Gastrocnemius medialis (tissue), 4 donors: ENCODE results near the gene KIAA2012. TPM values are rescaled to one million over a fixed set of nuclear protein-coding genes. Genes with fewer than 3 reads are reported as not detected.

Experiments
- ATAC-seq, 2 donors: fragments of 150-250 bp; one replicate each; pipeline ENCODE4 v1.9.1; 2016
- DNase-seq, 2 donors: peaks; one replicate each; pipeline ENCODE4 v3.0.0-alpha.2; 2019
- H3K27ac ChIP-seq, 4 donors: fragments of 200-600 bp; sonication (generic); 1 replicate in 1 of 4; 2 replicates in 3 of 4; pipeline ENCODE4 v1.5.1; 2016 to 2018; ENCODE audit warnings: mild to moderate bottlenecking in 2 of 4, moderate library complexity in 1 of 4
- H3K27me3 ChIP-seq, 3 donors: fragments of 200-600 bp; sonication (generic) in 2 of 3; 1 replicate in 1 of 3; 2 replicates in 2 of 3; pipeline versions ENCODE4 v1.5.1 to v1.6.0; 2016 to 2019; ENCODE audit warnings: mild to moderate bottlenecking in 1 of 3, moderate library complexity in 1 of 3
- H3K36me3 ChIP-seq, 2 donors: fragments of 200-600 bp; sonication (generic) in 1 of 2; one replicate each; pipeline ENCODE4 v1.5.1; 2017 to 2018
- H3K4me1 ChIP-seq, 2 donors: fragments of 200-600 bp; sonication (generic) in 1 of 2; one replicate each; pipeline ENCODE4 v1.5.1; 2016 to 2017; ENCODE audit warnings: mild to moderate bottlenecking in 2 of 2
- H3K4me3 ChIP-seq, 4 donors: fragments of 200-600 bp; sonication (generic) in 3 of 4; 1 replicate in 1 of 4; 2 replicates in 3 of 4; pipeline ENCODE4 v1.5.1; 2016 to 2019; ENCODE audit warnings: mild to moderate bottlenecking in 2 of 4
- H3K9me3 ChIP-seq, 3 donors: fragments of 200-600 bp; sonication (generic) in 2 of 3; 1 replicate in 1 of 3; 2 replicates in 2 of 3; pipeline ENCODE4 v1.5.1; 2016 to 2019
- POLR2A ChIP-seq, 2 donors: fragments of 450-650 bp; IDR thresholded peaks; one replicate each; pipeline ENCODE4 v1.6.1; 2017; ENCODE audit warnings: antibody characterized with exemption in 2 of 2, mild to moderate bottlenecking in 2 of 2, moderate library complexity in 2 of 2
- in situ Hi-C, 4 donors: fragments of 200-750 bp; cut with MboI; loops; one replicate each; pipeline versions ENCODE4 v1.15.0 to v1.8.0; 2017; ENCODE audit warnings: low sequenced_read_pairs in 4 of 4
- intact Hi-C: fragments of 100-400 bp; cut with DNase I; formaldehyde crosslinking; loops from one replicate; pipeline ENCODE4 v1.15.1; 2023; ENCODE audit warnings: low total_unique reads
- total RNA-seq, 4 donors: library from RNA; depleted of rRNA; stranded (reverse); fragments of >200 nt; gene quantifications; one replicate each; pipeline versions ENCODE4 v1.1.0 to v1.2.3, GENCODE V29; 2016
- TF ChIP-seq, protein P1 (sequence below), 5 experiments: fragments of 450-650 bp in 3 of 5; fragments of 200-600 bp in 2 of 5; sonication (generic) in 2 of 5; IDR thresholded peaks in 4 of 5; conservative IDR thresholded peaks in 1 of 5; 1 replicate in 4 of 5; 2 replicates in 1 of 5; pipeline ENCODE4 v1.5.1; 2016 to 2019; ENCODE audit warnings: antibody characterized with exemption in 5 of 5, mild to moderate bottlenecking in 3 of 5, moderate library complexity in 3 of 5

KIAA2012 gene
- total RNA-seq, 4 donors from 2014 or later = not detected

DNA sequence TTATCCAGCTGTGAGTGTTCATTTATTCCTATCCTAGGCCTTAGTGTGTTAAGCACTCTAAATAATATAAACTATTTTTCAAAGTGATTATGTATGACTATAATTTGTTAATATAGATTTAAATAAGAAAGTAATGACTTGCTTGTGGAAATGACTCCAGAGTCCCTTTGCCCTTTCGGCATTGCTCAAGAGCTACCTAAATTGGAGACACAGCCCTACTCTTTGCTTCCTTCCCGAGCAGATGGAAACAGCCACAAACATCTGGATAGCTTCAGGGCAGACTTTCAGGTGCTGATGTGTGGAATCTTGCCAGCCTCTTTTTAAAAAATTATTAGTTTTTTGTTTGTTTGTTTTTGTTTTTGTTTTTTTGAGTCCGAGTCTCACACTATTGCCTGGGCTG is 121.4 kb downstream of the KIAA2012 start:
- H3K4me1 ChIP-seq = no peaks in the 10 kb centered on the region
- H3K27me3 ChIP-seq = no peaks in the 10 kb centered on the region
- in situ Hi-C loops = no loop called here
- DNase-seq (no peak), ATAC-seq (no peak)
- no peak overlapping the region for H3K27ac ChIP-seq
- no peaks in the 10 kb centered on the region for H3K9me3 ChIP-seq
- no peaks in the 10 kb centered on the region for H3K36me3 ChIP-seq
- intact Hi-C loops = no loop called here
- TF ChIP-seq POLR2A (IDR thresholded peaks at IDR 0.05) = no peak
- TF ChIP-seq, protein P1, sequence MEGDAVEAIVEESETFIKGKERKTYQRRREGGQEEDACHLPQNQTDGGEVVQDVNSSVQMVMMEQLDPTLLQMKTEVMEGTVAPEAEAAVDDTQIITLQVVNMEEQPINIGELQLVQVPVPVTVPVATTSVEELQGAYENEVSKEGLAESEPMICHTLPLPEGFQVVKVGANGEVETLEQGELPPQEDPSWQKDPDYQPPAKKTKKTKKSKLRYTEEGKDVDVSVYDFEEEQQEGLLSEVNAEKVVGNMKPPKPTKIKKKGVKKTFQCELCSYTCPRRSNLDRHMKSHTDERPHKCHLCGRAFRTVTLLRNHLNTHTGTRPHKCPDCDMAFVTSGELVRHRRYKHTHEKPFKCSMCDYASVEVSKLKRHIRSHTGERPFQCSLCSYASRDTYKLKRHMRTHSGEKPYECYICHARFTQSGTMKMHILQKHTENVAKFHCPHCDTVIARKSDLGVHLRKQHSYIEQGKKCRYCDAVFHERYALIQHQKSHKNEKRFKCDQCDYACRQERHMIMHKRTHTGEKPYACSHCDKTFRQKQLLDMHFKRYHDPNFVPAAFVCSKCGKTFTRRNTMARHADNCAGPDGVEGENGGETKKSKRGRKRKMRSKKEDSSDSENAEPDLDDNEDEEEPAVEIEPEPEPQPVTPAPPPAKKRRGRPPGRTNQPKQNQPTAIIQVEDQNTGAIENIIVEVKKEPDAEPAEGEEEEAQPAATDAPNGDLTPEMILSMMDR (IDR thresholded peaks at IDR 0.05 in 4 of 5, conservative IDR thresholded peaks at IDR 0.05 in 1 of 5) = no peak
- H3K4me3 ChIP-seq = no peak overlapping the region

DNA sequence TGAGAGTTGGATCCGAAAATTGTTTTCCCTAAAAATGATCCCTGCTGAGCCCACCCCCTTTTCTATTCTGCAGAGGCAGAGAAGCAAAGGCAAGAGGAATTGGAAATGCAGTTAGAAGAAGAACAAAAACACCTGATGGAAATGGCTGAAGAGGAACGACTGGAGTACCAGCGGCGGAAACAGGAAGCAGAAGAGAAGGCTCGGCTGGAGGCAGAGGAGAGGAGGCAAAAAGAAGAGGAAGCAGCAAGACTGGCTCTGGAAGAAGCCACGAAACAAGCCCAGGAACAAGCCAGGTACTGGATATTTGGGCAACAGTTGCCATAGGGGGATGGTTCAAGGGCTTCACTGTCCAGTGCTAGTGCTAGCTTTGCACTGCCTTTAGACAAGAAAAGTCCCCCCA is 123.7 kb downstream of the KIAA2012 start:
- H3K4me1 ChIP-seq = no peaks in the 10 kb centered on the region
- H3K27ac ChIP-seq = no peak overlapping the region
- in situ Hi-C loops (no loop called here), intact Hi-C loops (no loop called here)
- no peak for TF ChIP-seq POLR2A (IDR thresholded peaks at IDR 0.05)
- H3K36me3 ChIP-seq = peaks cover 0 to 5% of the 10 kb centered on the region in 2 donors
- H3K9me3 ChIP-seq = no peaks in the 10 kb centered on the region
- DNase-seq (no peak), ATAC-seq (no peak)
- H3K4me3 ChIP-seq = no peak overlapping the region
- H3K27me3 ChIP-seq = no peaks in the 10 kb centered on the region

DNA sequence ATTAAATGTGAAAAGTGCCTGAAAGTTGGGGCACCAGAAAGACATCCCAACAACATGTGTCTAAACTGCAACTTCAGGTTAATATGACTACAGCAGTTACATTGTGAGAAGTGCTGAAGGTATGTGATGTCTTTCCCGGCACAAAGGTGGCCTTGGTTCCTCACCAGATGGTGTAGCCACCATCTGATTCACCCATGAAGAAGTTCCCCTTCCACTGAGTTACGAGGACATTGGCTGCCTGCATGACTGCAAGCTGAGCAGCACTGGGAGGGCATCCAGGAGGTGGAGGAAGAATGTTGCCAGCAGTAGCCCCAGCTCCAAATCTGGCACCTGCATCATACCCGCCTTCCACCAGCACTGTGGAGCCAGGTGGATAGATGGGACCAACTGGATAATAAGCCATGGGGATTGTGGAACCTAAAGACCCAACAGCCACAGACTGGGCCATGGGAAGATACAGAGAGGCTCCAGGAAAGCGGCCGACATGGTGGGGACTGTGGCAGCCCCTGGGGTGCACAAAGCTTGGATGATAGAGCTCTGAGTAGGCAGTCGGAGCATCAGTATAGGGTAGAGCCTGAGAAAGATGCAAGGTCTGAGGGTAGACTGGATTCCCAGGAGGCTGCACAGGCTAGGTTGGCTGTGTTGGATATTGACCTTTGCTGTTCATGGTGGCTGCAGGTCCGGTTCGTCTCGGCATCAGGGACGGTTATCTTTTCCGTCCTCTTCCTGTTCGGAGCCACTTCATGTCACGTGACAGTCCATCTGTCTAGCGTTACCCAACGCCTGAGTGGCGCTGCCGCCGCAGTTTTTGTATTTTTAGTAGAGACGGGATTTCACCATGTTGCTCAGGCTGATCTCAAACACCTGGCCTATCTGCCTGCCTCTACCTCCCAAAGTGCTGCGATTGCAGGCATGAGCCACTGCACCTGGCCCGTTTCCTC is 128.4 kb downstream of the KIAA2012 start:
- ATAC-seq = peak in 1 of 2 donors; percentile 30
- in situ Hi-C loops (no loop called here), intact Hi-C loops (no loop called here)

DNA sequence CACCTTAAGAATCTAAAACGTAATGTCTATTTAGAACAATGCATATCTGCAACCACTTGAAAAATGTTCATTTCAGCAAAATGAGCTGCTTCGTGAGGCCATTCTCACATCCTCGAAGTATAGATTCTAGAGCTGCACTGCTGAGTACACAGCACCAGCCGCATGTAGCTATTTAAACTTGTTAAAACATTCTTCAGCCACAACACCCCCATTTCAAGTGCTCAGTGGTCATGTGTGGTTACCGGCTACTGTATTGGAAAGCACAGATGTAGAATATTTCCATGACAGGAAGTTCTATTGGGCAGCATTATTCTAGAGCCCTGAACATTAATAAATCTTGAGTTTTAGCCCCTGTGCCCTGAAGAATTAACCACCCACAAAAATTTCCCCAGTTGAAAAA is 130.3 kb downstream of the KIAA2012 start:
- in situ Hi-C loops = no loop called here
- DNase-seq (no peak), ATAC-seq (no peak)
- TF ChIP-seq, protein P1 (IDR thresholded peaks at IDR 0.05 in 4 of 5, conservative IDR thresholded peaks at IDR 0.05 in 1 of 5) = no peak
- TF ChIP-seq POLR2A (IDR thresholded peaks at IDR 0.05) = no peak
- Histone ChIP-seq H3K27ac (no peak overlapping the region), H3K36me3 (peaks cover 0 to 16% of the 10 kb centered on the region in 2 donors), H3K27me3 (no peaks in the 10 kb centered on the region), H3K9me3 (no peaks in the 10 kb centered on the region), H3K4me1 (no peaks in the 10 kb centered on the region), H3K4me3 (no peak overlapping the region)
- intact Hi-C loops = no loop called here

More for the DNA sequence above, 128.4 kb downstream of the KIAA2012 start:
- TF ChIP-seq POLR2A (IDR thresholded peaks at IDR 0.05) = no peak
- TF ChIP-seq, protein P1 (IDR thresholded peaks at IDR 0.05 in 4 of 5, conservative IDR thresholded peaks at IDR 0.05 in 1 of 5) = no peak
- no peaks in the 10 kb centered on the region for H3K27me3 ChIP-seq
- H3K4me1 ChIP-seq = no peaks in the 10 kb centered on the region
- H3K36me3 ChIP-seq = peaks cover 0 to 5% of the 10 kb centered on the region in 2 donors
- no peak overlapping the region for H3K4me3 ChIP-seq
- no peak overlapping the region for H3K27ac ChIP-seq
- DNase-seq = no peak
- no peaks in the 10 kb centered on the region for H3K9me3 ChIP-seq

DNA sequence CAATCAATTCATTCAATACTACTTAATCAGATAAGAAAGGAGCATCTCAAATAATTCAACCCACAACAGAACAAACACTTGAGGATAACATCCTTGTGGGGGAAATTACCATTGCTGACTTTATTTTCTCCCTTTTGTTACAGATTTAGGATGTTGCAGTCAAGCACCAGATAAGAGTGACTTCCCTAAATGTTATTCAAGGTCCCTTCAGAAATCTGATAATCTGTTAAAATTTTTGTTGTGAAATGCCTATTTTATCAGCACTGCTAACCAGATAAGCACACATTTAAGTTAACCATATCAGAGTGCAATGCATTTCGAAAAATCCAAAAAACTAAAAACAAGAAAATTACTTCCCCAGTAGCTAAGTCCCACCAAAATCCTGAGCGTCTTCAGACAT is 131.8 kb downstream of the KIAA2012 start:
- Histone ChIP-seq H3K27me3 (no peaks in the 10 kb centered on the region), H3K9me3 (no peaks in the 10 kb centered on the region), H3K4me3 (no peak overlapping the region), H3K4me1 (no peaks in the 10 kb centered on the region), H3K27ac (no peak overlapping the region), H3K36me3 (peaks cover 0 to 31% of the 10 kb centered on the region in 2 donors)
- intact Hi-C loops = no loop called here
- in situ Hi-C loops = no loop called here
- ATAC-seq (no peak), DNase-seq (no peak)
- TF ChIP-seq, protein P1 (IDR thresholded peaks at IDR 0.05 in 4 of 5, conservative IDR thresholded peaks at IDR 0.05 in 1 of 5) = no peak
- TF ChIP-seq POLR2A (IDR thresholded peaks at IDR 0.05) = no peak
